T-helper 17 cell (primary cell): Measurements from ENCODE around the gene PDPR. TPM values are rescaled to one million over a fixed set of nuclear protein-coding genes. Genes with fewer than 3 reads are reported as not detected.
A peak's percentile ranks its signal among the peaks of the same experiment; 100 is the strongest.
"Not testable (repeated sequence)": the region's sequence is repeated elsewhere in the genome, so short reads cannot be mapped to it uniquely, and the experiment has no call there.

Source experiments
- ATAC-seq: fragments of 150-1000 bp; cut with Tn5 transposase; 2 replicates; pipeline ENCODE4 v1.10.0; 2021; ENCODE audit warnings: mild to moderate bottlenecking, moderate library complexity
- DNase-seq, 3 donors: peaks; one replicate each; pipeline versions ENCODE4 v3.0.0 to v3.0.0-alpha.2; 2020 to 2021
- H3K9me3 ChIP-seq: one replicate; pipeline ENCODE4 v1.7.0; 2013; ENCODE audit warnings: low read length, mild to moderate bottlenecking; ENCODE audit not compliant: control insufficient read depth, poor library complexity, severe bottlenecking
- H3K27ac Mint-ChIP-seq: one replicate; pipeline ENCODE4 v1.8.0; 2022; ENCODE audit warnings: mild to moderate bottlenecking, moderate library complexity, mixed read lengths
- H3K27me3 Mint-ChIP-seq: one replicate; pipeline ENCODE4 v1.8.0; 2022; ENCODE audit warnings: mixed read lengths
- H3K36me3 Mint-ChIP-seq: one replicate; pipeline ENCODE4 v1.8.0; 2022; ENCODE audit warnings: low read depth, mixed read lengths
- H3K4me1 Mint-ChIP-seq: one replicate; pipeline ENCODE4 v1.8.0; 2022; ENCODE audit warnings: mild to moderate bottlenecking, mixed read lengths
- H3K4me3 Mint-ChIP-seq: one replicate; pipeline ENCODE4 v1.8.0; 2022; ENCODE audit warnings: mild to moderate bottlenecking, moderate library complexity, mixed read lengths
- total RNA-seq, 4 donors: library from RNA in 2 of 4; stranded (reverse) in 2 of 4; gene quantifications; one replicate each; pipeline ENCODE4 v1.2.3 and lab custom pipeline; 2022 to 2026

Gene PDPR
- total RNA-seq, 2 donors from 2014 or later, result 35.0 to 35.6 TPM

GRCh38 chr16:70159355-70160348 is 45.5 kb downstream of the PDPR start:
- H3K4me1 Mint-ChIP-seq, result peaks cover 15% of the 10 kb centered on the region
- no peak overlapping the region for H3K4me3 Mint-ChIP-seq
- H3K9me3 ChIP-seq, result no peaks in the 10 kb centered on the region
- H3K27ac Mint-ChIP-seq, result no peak overlapping the region
- no peak for DNase-seq
- H3K36me3 Mint-ChIP-seq, result peaks cover 17% of the 10 kb centered on the region
- no peaks in the 10 kb centered on the region for H3K27me3 Mint-ChIP-seq
- no peak for ATAC-seq

- Mint-ChIP-seq H3K4me1 (peaks cover 19% of the 10 kb centered on the region), H3K36me3 (peaks cover 17% of the 10 kb centered on the region), H3K4me3 (no peak overlapping the region), H3K27ac (no peak overlapping the region), H3K27me3 (no peaks in the 10 kb centered on the region)
- DNase-seq, result no peak
- no peaks in the 10 kb centered on the region for H3K9me3 ChIP-seq
- no peak for ATAC-seq
Measured at GRCh38 chr16:70160388-70160787, 46.3 kb downstream of the PDPR start.

DNA sequence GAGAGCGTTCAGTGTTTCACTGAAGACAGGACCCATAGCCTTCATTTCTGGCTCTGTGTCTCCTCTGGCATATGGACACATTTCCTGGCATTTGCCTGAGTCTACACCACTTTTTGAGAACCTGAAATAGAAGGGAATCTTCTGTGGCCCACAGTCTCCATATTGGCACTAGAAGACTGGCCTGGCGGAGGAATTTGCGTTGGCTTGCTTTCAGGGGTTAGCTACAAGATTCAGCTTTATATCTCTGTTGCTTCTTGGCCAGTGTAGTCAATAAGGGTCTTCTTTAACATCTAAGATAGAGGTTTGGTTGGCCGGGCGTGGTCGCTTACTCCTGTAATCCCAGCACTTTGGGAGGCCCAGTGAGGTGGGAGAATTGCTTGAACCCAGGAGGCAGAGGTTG is 46.7 kb downstream of the PDPR start:
- H3K9me3 ChIP-seq, result no peaks in the 10 kb centered on the region
- DNase-seq (no peak), ATAC-seq (no peak)
- H3K4me3 Mint-ChIP-seq, result no peak overlapping the region
- no peaks in the 10 kb centered on the region for H3K27me3 Mint-ChIP-seq
- H3K4me1 Mint-ChIP-seq, result peaks cover 19% of the 10 kb centered on the region
- H3K36me3 Mint-ChIP-seq, result peaks cover 17% of the 10 kb centered on the region
- H3K27ac Mint-ChIP-seq, result no peak overlapping the region

DNA sequence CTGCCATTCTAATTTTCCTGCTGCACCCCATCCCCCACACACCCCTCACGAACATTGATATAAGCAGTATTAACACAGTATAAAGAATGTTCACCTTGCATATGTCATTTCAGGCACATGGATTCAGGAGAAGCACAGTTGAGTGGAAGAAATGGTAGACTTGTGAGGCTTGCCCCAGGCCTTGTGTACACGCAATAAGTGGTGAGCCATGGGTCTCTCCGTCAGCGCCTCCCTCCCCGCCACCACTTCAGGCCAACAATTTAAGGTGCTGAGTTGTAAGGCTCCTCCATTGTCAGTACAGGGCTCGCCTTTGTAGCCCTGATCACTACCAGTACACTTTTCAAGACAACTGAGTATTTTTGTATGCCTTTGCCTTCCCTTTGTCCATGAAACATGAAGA is 47.2 kb downstream of the PDPR start:
- no peaks in the 10 kb centered on the region for H3K9me3 ChIP-seq
- Mint-ChIP-seq H3K27ac (no peak overlapping the region), H3K36me3 (peaks cover 15% of the 10 kb centered on the region), H3K4me3 (no peak overlapping the region), H3K4me1 (peaks cover 19% of the 10 kb centered on the region), H3K27me3 (no peaks in the 10 kb centered on the region)
- ATAC-seq (no peak), DNase-seq (no peak)

DNA sequence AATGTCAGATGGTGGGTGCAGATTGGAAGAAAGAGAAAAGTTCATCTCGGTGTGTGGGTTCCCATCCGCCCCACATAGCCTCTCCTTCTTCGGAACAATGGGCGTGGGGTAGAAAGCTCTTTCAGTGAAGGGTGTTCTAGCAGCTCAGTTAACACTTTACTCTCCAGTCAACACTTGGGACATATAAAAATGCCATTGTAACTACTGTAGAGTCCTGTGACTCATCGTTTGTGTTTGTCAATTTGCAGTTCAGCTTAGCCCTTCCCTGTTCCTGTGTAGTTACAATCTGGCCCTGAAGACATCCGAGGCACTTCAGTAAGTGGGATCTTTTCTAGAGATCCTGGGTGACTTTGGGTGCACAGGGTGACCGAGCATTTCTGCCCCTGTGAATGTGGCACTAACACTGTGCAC is 47.9 kb downstream of the PDPR start:
- DNase-seq (no peak), ATAC-seq (no peak)
- no peaks in the 10 kb centered on the region for H3K27me3 Mint-ChIP-seq
- H3K27ac Mint-ChIP-seq, result no peak overlapping the region
- no peak overlapping the region for H3K4me3 Mint-ChIP-seq
- no peaks in the 10 kb centered on the region for H3K9me3 ChIP-seq
- H3K36me3 Mint-ChIP-seq, result peaks cover 8% of the 10 kb centered on the region
- H3K4me1 Mint-ChIP-seq, result peaks cover 14% of the 10 kb centered on the region

GRCh38 chr16:70163596-70163995 is 49.5 kb downstream of the PDPR start:
- Mint-ChIP-seq H3K27me3 (no peaks in the 10 kb centered on the region), H3K4me3 (no peak overlapping the region), H3K27ac (peak overlapping the region; percentile 57), H3K36me3 (no peaks in the 10 kb centered on the region), H3K4me1 (peaks cover 8% of the 10 kb centered on the region)
- no peak for DNase-seq
- H3K9me3 ChIP-seq, result no peaks in the 10 kb centered on the region
- no peak for ATAC-seq

DNA sequence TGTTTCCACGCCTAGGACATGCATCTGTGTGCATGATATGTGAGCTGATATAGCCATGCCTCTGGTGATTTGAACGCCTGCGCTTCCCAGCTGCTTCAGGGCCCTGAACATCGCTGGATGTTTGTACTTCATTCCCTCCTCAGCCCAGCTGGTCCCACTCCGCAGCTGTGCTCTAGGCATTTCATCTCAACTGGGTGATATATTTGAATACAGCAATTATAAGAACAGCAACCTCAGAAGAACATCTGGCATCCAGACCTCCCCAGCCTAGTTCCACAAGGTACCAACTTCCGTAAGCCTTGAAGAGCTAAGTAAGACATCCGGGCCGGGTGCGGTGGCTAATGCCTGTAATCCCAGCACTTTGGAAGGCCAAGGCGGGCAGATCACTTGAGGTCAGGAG is 52.6 kb downstream of the PDPR start:
- H3K27ac Mint-ChIP-seq, H3K27me3 Mint-ChIP-seq, DNase-seq, ATAC-seq, H3K4me3 Mint-ChIP-seq, H3K9me3 ChIP-seq, H3K36me3 Mint-ChIP-seq, H3K4me1 Mint-ChIP-seq: not testable (repeated sequence)

- not testable (repeated sequence) for DNase-seq, H3K4me3 Mint-ChIP-seq, H3K36me3 Mint-ChIP-seq, H3K4me1 Mint-ChIP-seq, H3K9me3 ChIP-seq, H3K27me3 Mint-ChIP-seq, H3K27ac Mint-ChIP-seq, ATAC-seq
Measured at GRCh38 chr16:70173212-70173837, 59.2 kb downstream of the PDPR start, which contains the start of gene CLEC18C. Gene CLEC18C, plus strand, starts transcription at chr16:70173787. Its CDS starts 492 bp downstream, at chr16:70174279.

- not testable (repeated sequence) for H3K4me1 Mint-ChIP-seq, H3K9me3 ChIP-seq, H3K4me3 Mint-ChIP-seq, DNase-seq, ATAC-seq, H3K27ac Mint-ChIP-seq, H3K36me3 Mint-ChIP-seq, H3K27me3 Mint-ChIP-seq
Measured at GRCh38 chr16:70173916-70174315, 59.8 kb downstream of the PDPR start.

DNA sequence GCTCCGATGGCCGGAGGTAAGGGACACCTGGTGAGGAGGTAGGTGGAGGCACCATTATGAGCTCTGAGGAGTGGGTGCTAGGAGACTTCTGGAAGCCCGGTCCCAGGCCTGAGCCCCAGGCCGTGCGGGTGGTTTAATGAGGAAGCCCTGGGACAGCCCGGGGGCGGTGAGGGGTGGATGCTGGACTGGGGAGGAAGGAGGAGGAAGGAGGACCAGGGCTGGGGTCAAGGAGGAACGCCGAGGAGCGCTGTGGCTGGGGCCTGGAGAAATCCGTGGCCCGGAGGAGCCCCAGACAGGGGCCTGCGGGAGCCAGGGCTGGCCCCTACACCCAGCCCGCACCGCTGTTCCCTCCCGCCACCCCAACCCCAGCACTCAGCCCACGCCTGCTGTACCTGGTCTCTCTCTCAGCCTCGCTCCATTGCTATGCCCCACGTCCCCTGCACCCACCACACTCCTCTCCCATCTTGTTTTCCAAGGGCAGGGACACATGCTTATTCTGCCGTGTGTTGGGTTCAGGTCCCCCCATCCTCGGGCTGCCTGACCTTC is 60.3 kb downstream of the PDPR start:
- not testable (repeated sequence) for DNase-seq, H3K4me3 Mint-ChIP-seq, H3K27ac Mint-ChIP-seq, H3K4me1 Mint-ChIP-seq, H3K9me3 ChIP-seq, H3K27me3 Mint-ChIP-seq, H3K36me3 Mint-ChIP-seq
- peak; percentile 14 for ATAC-seq

- H3K4me3 Mint-ChIP-seq, H3K27ac Mint-ChIP-seq, H3K4me1 Mint-ChIP-seq, DNase-seq, H3K9me3 ChIP-seq, H3K27me3 Mint-ChIP-seq, H3K36me3 Mint-ChIP-seq: not testable (repeated sequence)
- ATAC-seq, result peak; percentile 39
Measured at GRCh38 chr16:70187858-70188607, 73.9 kb downstream of the PDPR start.

DNA sequence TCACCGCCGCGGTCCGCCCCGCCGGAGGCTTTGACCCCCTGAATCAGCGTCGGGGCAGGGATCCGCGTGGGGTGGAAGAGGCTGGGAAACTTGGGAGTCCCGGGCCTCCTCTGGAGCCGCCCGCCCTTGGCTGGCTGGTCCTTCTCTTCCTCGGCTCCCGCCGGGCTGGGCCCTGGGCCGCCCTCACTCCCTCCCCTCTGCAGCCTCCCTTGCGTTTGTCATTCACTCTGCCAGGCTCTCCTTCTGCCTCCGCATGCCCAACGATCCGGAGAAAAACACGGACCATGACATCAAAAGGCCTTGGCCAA is 74.4 kb downstream of the PDPR start:
- not testable (repeated sequence) for H3K4me1 Mint-ChIP-seq, H3K4me3 Mint-ChIP-seq, H3K36me3 Mint-ChIP-seq, H3K27ac Mint-ChIP-seq, ATAC-seq, H3K9me3 ChIP-seq, H3K27me3 Mint-ChIP-seq, DNase-seq

DNA sequence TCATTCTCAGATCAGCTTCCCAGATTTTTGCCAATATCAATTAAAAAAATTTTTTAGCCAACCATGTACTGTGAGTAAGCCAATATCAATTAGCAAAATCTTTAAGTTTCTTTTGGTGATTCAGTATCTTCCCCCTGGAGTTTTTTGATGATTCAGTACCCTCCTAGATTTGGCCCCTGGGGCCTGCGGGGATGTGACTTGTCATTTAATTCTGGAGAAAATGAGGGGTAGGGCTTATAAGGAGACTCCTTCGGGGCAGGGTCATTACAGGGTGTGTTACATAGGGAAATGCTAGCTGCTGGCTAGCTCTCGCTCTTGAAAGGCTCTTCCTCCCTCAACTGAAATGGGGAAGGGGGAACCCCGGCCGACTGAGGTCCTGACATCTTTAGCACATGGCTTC is 76.4 kb downstream of the PDPR start:
- H3K4me1 Mint-ChIP-seq, DNase-seq, H3K36me3 Mint-ChIP-seq, H3K4me3 Mint-ChIP-seq, H3K27ac Mint-ChIP-seq, H3K9me3 ChIP-seq, ATAC-seq, H3K27me3 Mint-ChIP-seq: not testable (repeated sequence)
